GM12878 (cell line): ENCODE results near the gene PHC3. TPM values are rescaled to one million over a fixed set of nuclear protein-coding genes. Genes with fewer than 3 reads are reported as not detected.

Experiments used
- ATAC-seq: fragments of 200-7000 bp; cut with Tn5 transposase; 3 replicates; pipeline ENCODE4 v1.9.1; 2020; ENCODE audit warnings: mild to moderate bottlenecking, moderate library complexity
- BruUV-seq: library from RNA; stranded (reverse); fragments of 400-500 nt; replicated peaks from 2 replicates; lab custom pipeline; 2021; lab: Mats Ljungman, UMichigan
- CTCF ChIA-PET: fragments of 300-600 bp; sonication (Branson Sonifier 250); formaldehyde crosslinking; extraction: SDS; loops from one replicate; lab custom pipeline; 2021; ENCODE audit warnings: inconsistent platforms; lab: Yijun Ruan, JAX
- POLR2A ChIA-PET: fragments of 350-600 bp; formaldehyde crosslinking; extraction: SDS; loops from one replicate; lab custom pipeline; 2021; ENCODE audit warnings: inconsistent platforms; lab: Charles Lee
- RAD21 ChIA-PET: fragments of 300-600 bp; sonication (Branson Sonifier 250); formaldehyde crosslinking; loops from one replicate; lab custom pipeline; 2023; ENCODE audit warnings: antibody characterized with exemption; ENCODE audit not compliant: unreplicated experiment; lab: Charles Lee
- SMC1A ChIA-PET: fragments of 300-600 bp; sonication (Branson Sonifier 250); formaldehyde crosslinking; loops from one replicate; lab custom pipeline; 2023; ENCODE audit not compliant: unreplicated experiment, uncharacterized antibody; lab: Charles Lee
- DNase-seq: peaks from one replicate; pipeline ENCODE4 v3.0.0-alpha.2; 2011; ENCODE audit warnings: low read depth, low spot score
- FAIRE-seq: peaks from 3 replicates; lab custom pipeline; 2011; peaks lifted over from hg19 to GRCh38; lab: Jason Lieb, UNC
- H2AFZ ChIP-seq: 2 replicates; pipeline ENCODE4 v1.6.0; 2011; ENCODE audit warnings: low read depth, low read length, control low read depth; ENCODE audit not compliant: control insufficient read depth
- H3K27ac ChIP-seq: 2 replicates; pipeline ENCODE4 v1.5.1; 2011; ENCODE audit warnings: control low read depth; ENCODE audit not compliant: control insufficient read depth, insufficient read depth
- H3K27me3 ChIP-seq, 2 experiments: replicated peaks in 1 of 2; 2 replicates each; pipeline versions ENCODE4 v1.6.0 to v1.6.1; 2011; ENCODE audit warnings: low read length in 1 of 2; ENCODE audit not compliant: control insufficient read depth in 2 of 2, insufficient read depth in 2 of 2
- H3K36me3 ChIP-seq, 2 experiments: 2 replicates each; pipeline ENCODE4 v1.5.1; 2011; ENCODE audit warnings: low read length in 1 of 2; ENCODE audit not compliant: control insufficient read depth in 2 of 2, insufficient read depth in 2 of 2
- H3K4me1 ChIP-seq: 2 replicates; pipeline ENCODE4 v1.6.1; 2011; ENCODE audit warnings: mild to moderate bottlenecking, low read length, moderate library complexity, mixed read lengths; ENCODE audit not compliant: control insufficient read depth, insufficient read depth
- H3K4me2 ChIP-seq: 2 replicates; pipeline ENCODE4 v1.6.0; 2011; ENCODE audit warnings: control low read depth; ENCODE audit not compliant: control insufficient read depth, insufficient read depth
- H3K4me3 ChIP-seq: fragments of 200-600 bp; sonication (generic); 2 replicates; pipeline ENCODE4 v1.5.1; 2016
- H3K79me2 ChIP-seq: 2 replicates; pipeline ENCODE4 v1.6.0; 2011; ENCODE audit warnings: low read length; ENCODE audit not compliant: control insufficient read depth, insufficient read depth
- H3K9ac ChIP-seq: 2 replicates; pipeline ENCODE4 v1.8.0; 2011; ENCODE audit warnings: low read length, control low read depth, mixed read lengths; ENCODE audit not compliant: control insufficient read depth, insufficient read depth
- H3K9me3 ChIP-seq: replicated peaks from 3 replicates; pipeline ENCODE4 v1.5.1; 2011; ENCODE audit warnings: mild to moderate bottlenecking, low read length; ENCODE audit not compliant: control insufficient read depth, insufficient read depth
- H4K20me1 ChIP-seq: 2 replicates; pipeline ENCODE4 v1.6.0; 2011; ENCODE audit not compliant: control insufficient read depth, insufficient read depth
- BACH1 ChIP-seq: fragments of 450-650 bp; IDR thresholded peaks from 2 replicates; pipeline ENCODE4 v1.6.1; 2017; ENCODE audit warnings: mild to moderate bottlenecking, borderline replicate concordance
- BCL3 ChIP-seq: IDR thresholded peaks from 2 replicates; pipeline ENCODE4 v1.6.1; 2011; ENCODE audit warnings: borderline replicate concordance, low read depth, mild to moderate bottlenecking, moderate library complexity, low read length; ENCODE audit not compliant: insufficient read depth, poor library complexity, severe bottlenecking
- CEBPZ ChIP-seq: fragments of 150-350 bp; IDR thresholded peaks from 2 replicates; pipeline ENCODE4 v1.6.1; 2016; ENCODE audit warnings: low read depth, low read length
- EZH2 ChIP-seq: IDR thresholded peaks from 2 replicates; pipeline ENCODE4 v1.6.1; 2012; ENCODE audit warnings: low read depth, mild to moderate bottlenecking, control low read depth, inconsistent platforms, low read length, borderline replicate concordance; ENCODE audit not compliant: control insufficient read depth
- RAD51 ChIP-seq: fragments of 450-650 bp; IDR thresholded peaks from 2 replicates; pipeline ENCODE4 v1.6.1; 2016; ENCODE audit warnings: moderate library complexity, mild to moderate bottlenecking, inconsistent platforms
- SREBF2 ChIP-seq: IDR thresholded peaks from 2 replicates; pipeline ENCODE4 v1.6.1; 2012; ENCODE audit warnings: mild to moderate bottlenecking, low read length
- YBX1 ChIP-seq: fragments of 450-650 bp; IDR thresholded peaks from 2 replicates; pipeline ENCODE4 v1.6.1; 2016; ENCODE audit warnings: antibody characterized with exemption
- ZBED1 ChIP-seq: IDR thresholded peaks from 2 replicates; pipeline ENCODE4 v1.6.1; 2016; ENCODE audit warnings: borderline replicate concordance
- WGBS: methylation state at CpG from one replicate; pipeline ENCODE4 v1.1.6; 2016; ENCODE audit warnings: low lambda C conversion rate; ENCODE audit not compliant: insufficient replicate concordance, insufficient coverage; ENCODE audit errors: missing lambda C conversion rate; 5-methylcytosine and 5-hydroxymethylcytosine counted together
- in situ Hi-C: fragments of 300-500 bp; cut with MboI; formaldehyde crosslinking; loops from 9 replicates; pipeline ENCODE4 v1.14.3; 2018; ENCODE audit warnings: mixed read lengths
- intact Hi-C: fragments of 100-400 bp; cut with micrococcal nuclease; formaldehyde crosslinking; loops from one replicate; pipeline ENCODE4 v1.14.2; 2022; ENCODE audit not compliant: unreplicated experiment
- polyA plus RNA-seq, 11 experiments: library from polyadenylated mRNA; depleted of rRNA in 4 of 11; unstranded in 6 of 11; stranded (reverse) in 5 of 11; fragments of >200 nt; fragmentation: Nextera tagmentation in 4 of 11; fragmentation: Illumina TruSeq in 1 of 11; extraction: Ambion mirVana in 4 of 11; extraction: Trizol in 1 of 11; gene quantifications; 1 replicate in 1 of 11; 2 replicates in 10 of 11; pipeline versions ENCODE4 v1.2.1 to v1.2.3, GENCODE V29; 2011 to 2016; ENCODE audit warnings: inconsistent platforms in 2 of 11, missing spikeins in 2 of 11, low read depth in 1 of 11
- total RNA-seq, 4 experiments: library from RNA; depleted of rRNA in 3 of 4; stranded (reverse); fragments of >200 nt in 3 of 4; fragmentation: Illumina TruSeq in 1 of 4; extraction: Trizol in 1 of 4; gene quantifications; 2 replicates each; pipeline versions ENCODE4 v1.2.1 to v1.2.3, GENCODE V29; 2013 to 2021
- TF ChIP-seq, protein P1 (sequence below): fragments of 450-650 bp; IDR thresholded peaks from 2 replicates; pipeline ENCODE4 v1.6.1; 2016; ENCODE audit warnings: mild to moderate bottlenecking
- TF ChIP-seq, protein P2 (sequence below): fragments of 450-650 bp; IDR thresholded peaks from 2 replicates; pipeline ENCODE4 v1.6.1; 2017; ENCODE audit warnings: antibody characterized with exemption, mild to moderate bottlenecking, moderate library complexity

Gene PHC3
- total and polyA plus RNA-seq, 10 of the 15 experiments (the other 5 are each of a cell fraction or from before 2014, with no cell fraction given) = 3.3 to 62.3 (median 22.1) TPM

DNA sequence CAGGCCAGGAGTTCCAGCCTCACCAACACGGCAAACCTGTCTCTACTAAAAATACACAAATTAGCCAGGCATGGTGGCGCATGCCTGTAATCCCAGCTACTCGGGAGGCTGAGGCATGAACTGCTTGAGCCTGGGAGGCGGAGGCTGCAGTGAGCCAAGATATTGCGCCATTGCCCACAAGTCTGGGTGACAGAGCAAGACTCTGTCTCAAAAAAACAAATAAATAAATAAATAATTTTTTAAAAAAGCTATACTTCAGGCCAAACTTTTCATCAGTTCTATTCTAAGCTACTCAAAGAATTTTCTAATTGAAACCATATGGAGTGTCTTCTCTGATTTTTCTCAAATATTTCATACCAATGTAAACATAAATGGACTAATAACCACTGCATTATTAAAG lies 43.5 kb downstream of the PHC3 start:
- H3K4me1 ChIP-seq = no peaks in the 10 kb centered on the region
- no peaks in the 10 kb centered on the region for H4K20me1 ChIP-seq
- ATAC-seq = no peak
- DNase-seq = no peak
- no peak for FAIRE-seq
- H3K9ac ChIP-seq = no peak overlapping the region
- H3K27ac ChIP-seq = no peak overlapping the region
- TF ChIP-seq SREBF2 = no peak
- no peak for TF ChIP-seq CEBPZ
- no peak for TF ChIP-seq BACH1
- TF ChIP-seq, protein P1, sequence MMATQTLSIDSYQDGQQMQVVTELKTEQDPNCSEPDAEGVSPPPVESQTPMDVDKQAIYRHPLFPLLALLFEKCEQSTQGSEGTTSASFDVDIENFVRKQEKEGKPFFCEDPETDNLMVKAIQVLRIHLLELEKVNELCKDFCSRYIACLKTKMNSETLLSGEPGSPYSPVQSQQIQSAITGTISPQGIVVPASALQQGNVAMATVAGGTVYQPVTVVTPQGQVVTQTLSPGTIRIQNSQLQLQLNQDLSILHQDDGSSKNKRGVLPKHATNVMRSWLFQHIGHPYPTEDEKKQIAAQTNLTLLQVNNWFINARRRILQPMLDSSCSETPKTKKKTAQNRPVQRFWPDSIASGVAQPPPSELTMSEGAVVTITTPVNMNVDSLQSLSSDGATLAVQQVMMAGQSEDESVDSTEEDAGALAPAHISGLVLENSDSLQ = no peak
- no peak for TF ChIP-seq BCL3
- TF ChIP-seq EZH2 = no peak
- TF ChIP-seq YBX1 = no peak
- no peak for TF ChIP-seq RAD51
- TF ChIP-seq ZBED1 = no peak
- TF ChIP-seq, protein P2, sequence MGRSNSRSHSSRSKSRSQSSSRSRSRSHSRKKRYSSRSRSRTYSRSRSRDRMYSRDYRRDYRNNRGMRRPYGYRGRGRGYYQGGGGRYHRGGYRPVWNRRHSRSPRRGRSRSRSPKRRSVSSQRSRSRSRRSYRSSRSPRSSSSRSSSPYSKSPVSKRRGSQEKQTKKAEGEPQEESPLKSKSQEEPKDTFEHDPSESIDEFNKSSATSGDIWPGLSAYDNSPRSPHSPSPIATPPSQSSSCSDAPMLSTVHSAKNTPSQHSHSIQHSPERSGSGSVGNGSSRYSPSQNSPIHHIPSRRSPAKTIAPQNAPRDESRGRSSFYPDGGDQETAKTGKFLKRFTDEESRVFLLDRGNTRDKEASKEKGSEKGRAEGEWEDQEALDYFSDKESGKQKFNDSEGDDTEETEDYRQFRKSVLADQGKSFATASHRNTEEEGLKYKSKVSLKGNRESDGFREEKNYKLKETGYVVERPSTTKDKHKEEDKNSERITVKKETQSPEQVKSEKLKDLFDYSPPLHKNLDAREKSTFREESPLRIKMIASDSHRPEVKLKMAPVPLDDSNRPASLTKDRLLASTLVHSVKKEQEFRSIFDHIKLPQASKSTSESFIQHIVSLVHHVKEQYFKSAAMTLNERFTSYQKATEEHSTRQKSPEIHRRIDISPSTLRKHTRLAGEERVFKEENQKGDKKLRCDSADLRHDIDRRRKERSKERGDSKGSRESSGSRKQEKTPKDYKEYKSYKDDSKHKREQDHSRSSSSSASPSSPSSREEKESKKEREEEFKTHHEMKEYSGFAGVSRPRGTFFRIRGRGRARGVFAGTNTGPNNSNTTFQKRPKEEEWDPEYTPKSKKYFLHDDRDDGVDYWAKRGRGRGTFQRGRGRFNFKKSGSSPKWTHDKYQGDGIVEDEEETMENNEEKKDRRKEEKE = no peak
- over 99% methylated on average over 5 of the region's 5 CpGs for WGBS
- in situ Hi-C loops (no loop called here), intact Hi-C loops (no loop called here)
- H3K36me3 ChIP-seq = peaks cover 4 to 26% of the 10 kb centered on the region in 2 experiments
- no peak overlapping the region for H2AFZ ChIP-seq
- H3K27me3 ChIP-seq = no peaks in the 10 kb centered on the region
- H3K4me3 ChIP-seq = no peak overlapping the region
- ChIA-PET POLR2A (no interaction called here), SMC1A (interaction anchor here (0.7 to 3.0 kb wide), 5 partner anchors 9 to 87 kb away, joined by 3 to 12 read pairs (median 4); partner anchors contain the start of gene PHC3), RAD21 (interaction anchor here (0.5 to 0.6 kb wide), 2 partner anchors 8 to 226 kb away, joined by 3 read pairs; no protein-coding TSS in a partner anchor), CTCF (no interaction called here)
- peaks cover 7% of the 10 kb centered on the region for H3K79me2 ChIP-seq
- BruUV-seq = no TSS peak
- no peak overlapping the region for H3K4me2 ChIP-seq
- peaks cover 4% of the 10 kb centered on the region; the same call in 2 of the 3 replicates for H3K9me3 ChIP-seq
